Activated CD4-positive, CD25-positive, alpha-beta regulatory T cell treated with anti-CD3 and anti-CD28 coated beads, Interleukin-2, amount 50 U/mL, for 24 hours (primary cell): ENCODE data around the gene ADIPOR2.

Source experiments
- ATAC-seq, 2 donors: fragments of 150-1000 bp; cut with Tn5 transposase; one replicate each; pipeline ENCODE4 v1.10.0; 2021; ENCODE audit warnings: mild to moderate bottlenecking in 1 of 2, moderate library complexity in 1 of 2

Gene ADIPOR2, protein sequence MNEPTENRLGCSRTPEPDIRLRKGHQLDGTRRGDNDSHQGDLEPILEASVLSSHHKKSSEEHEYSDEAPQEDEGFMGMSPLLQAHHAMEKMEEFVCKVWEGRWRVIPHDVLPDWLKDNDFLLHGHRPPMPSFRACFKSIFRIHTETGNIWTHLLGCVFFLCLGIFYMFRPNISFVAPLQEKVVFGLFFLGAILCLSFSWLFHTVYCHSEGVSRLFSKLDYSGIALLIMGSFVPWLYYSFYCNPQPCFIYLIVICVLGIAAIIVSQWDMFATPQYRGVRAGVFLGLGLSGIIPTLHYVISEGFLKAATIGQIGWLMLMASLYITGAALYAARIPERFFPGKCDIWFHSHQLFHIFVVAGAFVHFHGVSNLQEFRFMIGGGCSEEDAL

DNA sequence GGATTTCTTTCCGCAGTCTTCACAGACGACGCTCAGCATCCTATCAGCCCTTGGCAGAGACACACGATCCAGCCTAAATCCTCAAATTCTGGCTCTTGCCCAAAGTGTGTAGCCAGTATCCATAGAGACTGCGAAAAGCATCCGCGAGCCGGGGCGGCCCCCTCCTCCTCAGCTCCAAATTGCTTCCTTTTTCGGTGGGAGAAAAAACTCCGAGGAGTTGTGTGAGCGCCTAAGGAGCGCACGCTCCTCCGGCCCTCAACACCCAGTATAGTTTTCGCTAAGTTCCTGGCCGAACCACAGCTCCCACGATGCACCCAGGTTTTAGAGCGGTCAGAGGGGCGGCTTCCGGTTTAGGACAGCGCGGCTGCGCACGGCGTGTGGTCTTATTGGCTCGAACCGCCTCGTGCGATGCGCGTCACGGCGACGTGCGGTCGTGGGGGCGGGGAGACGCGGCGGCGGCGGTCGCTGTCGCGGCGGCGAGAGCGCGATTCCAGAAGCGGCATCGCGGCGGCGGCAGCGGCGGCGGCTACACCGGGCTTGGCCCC, at the start of gene ADIPOR2:
Gene ADIPOR2 (plus strand): TSS at position 493 of the 545 bp plus-strand sequence. CDS start 63,274 bp downstream, outside the sequence.
- peak; percentile 99 to 100 for ATAC-seq

DNA sequence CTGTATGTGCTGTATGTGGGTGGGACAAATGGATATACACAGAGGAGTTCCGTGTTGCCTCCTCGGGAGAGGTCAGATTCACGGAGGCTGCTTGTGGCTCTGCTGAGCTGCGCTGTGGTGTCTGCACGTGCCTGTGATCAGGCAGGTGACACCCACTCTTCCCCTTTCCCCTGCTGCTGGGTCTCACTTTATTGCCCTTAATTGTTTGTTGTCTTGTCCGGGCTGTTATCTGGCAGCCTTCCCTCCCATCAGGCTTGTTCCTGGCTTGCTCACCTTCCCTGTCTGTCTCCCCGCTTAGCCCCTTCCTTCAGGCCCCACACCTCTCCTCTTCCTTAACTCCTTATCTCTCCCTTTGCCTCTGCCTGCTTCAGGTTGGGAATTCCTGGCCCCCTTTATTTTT, 48.4 kb upstream of the ADIPOR2 start:
- ATAC-seq: no peak

DNA sequence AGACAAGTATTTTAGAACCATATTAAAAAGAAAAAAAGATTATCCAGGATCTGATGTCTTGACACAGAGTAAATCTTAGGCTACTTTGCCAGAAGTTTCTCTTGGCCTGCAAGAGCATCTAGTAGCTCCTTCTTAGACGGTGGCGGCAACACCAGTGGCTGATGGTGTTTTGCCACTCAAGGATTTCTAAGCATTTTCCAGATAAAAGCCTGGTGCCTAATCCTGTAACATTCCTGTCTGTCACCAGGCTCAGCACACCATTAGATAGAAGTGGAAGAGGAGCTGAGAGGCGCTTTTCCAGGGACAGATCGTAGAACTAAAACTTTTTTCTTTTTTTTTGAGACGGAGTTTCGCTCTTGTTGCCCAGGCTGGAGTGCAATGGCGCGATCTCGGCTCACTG, 47.8 kb upstream of the ADIPOR2 start:
- ATAC-seq: no peak

DNA sequence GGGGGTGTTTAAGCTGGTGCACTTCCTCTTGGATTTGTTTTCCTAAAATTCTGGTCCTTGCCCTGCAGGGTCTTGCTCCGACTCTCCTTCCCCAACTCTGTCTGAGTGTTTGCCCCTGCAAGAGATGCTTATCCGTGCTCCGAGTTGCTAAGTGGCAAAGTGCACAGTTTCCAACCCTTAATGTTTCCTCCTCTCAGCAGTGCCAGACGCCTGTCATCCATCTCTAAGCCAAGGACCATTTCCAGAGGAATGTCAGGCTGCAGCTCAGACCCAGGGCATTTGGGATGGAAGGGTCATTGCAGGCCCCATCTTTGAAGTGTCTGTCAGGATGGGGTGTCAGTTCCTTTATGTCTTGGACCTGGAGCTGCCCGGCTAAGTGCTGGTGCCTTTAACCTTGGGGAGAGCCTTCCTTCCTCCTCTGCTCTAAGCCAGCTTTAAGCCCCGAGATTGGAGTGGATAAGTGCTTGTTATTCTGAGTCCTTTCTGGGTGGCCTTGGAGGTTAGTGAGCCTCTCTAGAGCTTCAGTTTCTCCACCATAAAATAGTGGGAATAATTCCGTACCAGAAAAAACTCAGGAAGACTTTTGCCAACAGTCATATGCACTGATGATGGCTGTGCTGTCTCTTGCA, 46.9 kb upstream of the ADIPOR2 start:
- no peak for ATAC-seq

DNA sequence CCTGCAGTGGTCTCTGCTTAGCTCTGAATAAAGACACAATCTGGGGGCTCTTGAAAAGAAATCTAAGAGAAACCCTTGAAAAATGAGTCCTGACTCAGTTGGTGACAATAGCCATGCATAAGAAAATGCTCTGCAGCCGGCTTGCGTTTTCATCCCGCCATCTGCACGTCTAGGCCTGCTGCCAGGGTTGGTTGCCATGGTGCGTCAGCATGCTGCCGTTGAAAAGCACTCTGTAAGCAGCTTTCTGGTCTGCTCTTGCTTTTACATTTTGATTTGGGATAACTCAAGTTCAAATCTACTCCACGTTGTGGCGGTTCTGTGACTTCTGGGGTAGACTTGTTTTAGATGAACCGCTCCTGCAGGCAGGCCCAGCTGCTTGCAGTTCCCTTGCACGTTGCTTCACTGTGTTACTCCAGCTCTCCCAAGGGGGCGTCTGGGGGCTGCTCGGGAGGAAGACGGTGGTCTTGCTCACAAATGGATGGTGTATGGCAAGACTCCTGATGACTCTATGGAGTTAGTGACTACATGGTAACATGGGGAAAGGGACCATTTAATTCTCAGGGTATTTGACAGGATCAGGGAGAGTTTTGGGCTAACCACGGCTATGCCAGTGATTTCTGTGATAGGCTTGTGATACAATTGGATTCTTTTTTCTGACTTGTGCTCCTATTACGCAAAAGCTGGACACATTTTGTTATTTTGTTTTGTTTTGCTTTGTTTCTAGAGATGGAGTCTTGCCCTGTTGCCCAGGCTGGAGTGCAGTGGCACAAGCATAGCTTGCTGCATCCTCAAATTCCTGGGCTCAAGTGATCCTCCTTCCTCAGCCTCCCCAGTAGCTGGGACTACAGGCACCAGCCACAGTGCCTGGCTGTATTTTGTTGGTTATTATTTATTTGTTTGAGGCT, 46.1 kb upstream of the ADIPOR2 start:
- no peak for ATAC-seq

DNA sequence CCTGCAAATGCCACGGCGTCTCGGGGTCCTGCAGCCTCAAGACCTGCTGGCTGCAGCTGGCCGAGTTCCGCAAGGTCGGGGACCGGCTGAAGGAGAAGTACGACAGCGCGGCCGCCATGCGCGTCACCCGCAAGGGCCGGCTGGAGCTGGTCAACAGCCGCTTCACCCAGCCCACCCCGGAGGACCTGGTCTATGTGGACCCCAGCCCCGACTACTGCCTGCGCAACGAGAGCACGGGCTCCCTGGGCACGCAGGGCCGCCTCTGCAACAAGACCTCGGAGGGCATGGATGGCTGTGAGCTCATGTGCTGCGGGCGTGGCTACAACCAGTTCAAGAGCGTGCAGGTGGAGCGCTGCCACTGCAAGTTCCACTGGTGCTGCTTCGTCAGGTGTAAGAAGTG, 45.1 kb upstream of the ADIPOR2 start:
- ATAC-seq: no peak

DNA sequence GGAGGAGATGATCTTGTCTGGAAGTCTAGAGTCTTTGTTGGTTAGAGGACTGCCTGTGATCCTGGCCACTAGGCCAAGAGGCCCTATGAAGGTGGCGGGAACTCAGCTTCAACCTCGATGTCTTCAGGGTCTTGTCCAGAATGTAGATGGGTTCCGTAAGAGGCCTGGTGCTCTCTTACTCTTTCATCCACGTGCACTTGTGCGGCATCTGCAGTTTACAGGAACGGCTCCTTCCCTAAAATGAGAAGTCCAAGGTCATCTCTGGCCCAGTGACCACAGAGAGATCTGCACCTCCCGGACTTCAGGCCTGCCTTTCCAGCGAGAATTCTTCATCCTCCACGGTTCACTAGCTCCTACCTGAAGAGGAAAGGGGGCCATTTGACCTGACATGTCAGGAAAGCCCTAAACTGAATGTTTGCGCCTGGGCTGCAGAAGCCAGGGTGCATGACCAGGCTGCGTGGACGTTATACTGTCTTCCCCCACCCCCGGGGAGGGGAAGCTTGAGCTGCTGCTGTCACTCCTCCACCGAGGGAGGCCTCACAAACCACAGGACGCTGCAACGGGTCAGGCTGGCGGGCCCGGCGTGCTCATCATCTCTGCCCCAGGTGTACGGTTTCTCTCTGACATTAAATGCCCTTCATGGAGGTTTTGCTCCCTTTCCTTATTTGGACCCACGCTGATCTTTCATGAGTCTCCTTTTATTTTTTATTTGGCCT, 44.1 kb upstream of the ADIPOR2 start:
- no peak for ATAC-seq

DNA sequence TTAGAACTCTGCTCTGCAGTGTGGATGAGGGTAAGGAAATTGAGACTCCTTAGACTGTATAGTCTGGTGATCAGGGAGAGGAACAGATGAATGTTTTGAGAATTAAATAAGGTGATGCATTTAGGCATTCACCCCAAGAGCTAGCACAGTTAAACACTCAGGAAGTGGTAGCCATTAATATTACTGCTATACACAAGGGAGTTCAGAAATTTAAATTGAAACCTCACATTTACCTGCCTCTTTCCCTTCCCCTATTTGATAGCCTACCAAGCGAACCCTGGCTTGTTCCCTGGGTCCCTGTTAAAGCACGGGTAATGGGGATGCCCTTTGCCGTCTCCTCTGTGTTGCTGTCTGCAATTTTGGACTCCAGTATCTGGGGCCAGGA, 43.6 kb upstream of the ADIPOR2 start:
- ATAC-seq: no peak

DNA sequence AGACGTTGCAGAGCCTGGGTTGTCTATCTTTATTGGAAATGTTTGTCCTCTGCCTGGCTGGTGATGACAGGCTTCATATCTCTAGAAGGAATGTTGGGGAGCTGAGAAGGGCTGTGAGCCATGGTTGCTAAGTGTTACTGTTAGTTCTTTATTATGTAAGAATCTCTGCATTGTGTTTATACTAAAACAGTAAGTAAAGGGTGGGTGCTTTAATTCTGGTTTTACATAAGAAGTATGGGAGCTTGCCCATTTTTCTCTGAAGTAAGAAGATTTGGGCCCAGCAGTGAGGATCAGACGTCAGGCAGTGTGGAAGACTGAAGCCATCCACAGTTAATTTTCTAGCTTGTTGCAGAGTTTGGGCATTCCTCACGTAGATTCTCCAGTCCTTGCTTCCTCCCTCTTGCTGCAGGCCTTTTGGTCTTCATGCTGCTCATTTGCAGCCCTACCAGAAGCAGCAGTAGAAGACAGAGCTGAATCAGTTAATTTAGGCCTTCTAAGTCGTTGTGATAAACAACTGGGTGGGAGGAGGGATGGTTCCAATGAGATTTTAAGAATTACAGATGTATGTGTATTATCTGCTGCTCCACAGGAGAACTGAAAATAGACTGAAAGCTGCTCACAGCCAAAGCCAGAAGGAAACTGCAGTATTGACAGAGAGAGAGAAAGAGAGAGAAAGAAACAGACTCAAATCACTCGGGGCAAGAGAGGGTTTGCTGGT, 40.5 kb upstream of the ADIPOR2 start:
- no peak for ATAC-seq

DNA sequence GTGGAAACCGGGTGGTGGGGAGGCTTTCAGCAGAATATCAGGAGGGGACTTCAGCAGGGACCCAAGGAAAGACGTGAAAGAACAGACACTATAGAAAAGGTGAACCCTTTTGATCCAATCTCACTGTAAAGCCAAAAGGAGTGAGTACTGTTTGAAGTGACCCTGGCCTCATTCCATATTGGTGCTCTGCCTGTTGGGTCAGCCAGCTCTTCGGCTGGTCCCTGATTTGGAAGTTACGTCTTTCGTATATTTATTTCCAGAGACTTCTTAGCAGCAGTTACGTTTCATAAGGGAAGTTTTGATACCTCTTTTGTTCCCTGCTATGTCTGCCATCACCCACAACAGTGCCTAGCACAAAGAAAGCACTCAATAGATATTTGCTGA, 39.9 kb upstream of the ADIPOR2 start:
- ATAC-seq: no peak

DNA sequence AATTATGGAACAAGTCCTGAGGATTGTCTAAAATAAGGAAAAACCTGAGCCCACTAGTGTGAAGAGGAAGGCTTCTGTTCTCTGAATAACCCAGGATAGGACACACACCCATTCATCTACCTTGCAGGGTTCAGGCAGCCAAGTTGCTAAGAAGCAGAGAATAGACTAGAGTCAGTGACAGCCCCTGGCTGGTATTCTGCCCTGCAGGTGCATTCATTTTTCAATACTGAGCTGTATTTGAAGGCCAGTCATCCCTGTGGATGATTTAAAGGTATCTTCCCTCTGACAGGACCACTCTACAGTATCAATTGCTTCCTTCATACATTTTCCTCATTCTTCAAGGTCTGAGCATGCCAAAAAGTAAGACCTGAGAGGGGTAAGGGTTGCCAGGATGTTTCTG, 38.9 kb upstream of the ADIPOR2 start:
- no peak for ATAC-seq

DNA sequence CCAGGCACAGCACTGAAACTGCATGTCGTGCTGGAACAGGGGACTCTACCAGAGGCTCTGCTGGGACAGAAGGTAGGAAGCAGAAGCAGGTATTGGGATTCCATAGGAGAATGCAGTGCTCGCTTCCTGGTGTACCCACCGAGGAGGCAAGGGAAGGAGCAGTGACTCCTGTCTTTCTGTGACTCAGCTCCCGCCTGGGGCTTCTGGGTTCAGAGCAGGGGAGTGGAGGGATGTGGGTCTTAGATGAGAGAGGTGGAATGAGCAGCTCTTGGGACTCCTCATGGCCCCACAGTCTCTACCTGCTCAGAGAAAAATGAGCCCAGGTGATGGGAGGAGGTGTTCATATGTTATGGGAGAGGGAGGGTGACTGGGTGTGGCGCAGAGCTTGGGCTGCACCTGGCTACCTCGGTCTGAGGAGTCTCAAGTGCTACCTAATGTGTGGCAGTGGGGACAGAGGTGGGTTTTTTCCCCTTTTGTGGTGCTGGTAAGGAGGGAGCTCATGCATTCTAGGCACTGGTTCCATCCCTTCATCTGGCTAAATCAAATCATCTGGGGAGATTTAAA, 35.6 kb upstream of the ADIPOR2 start:
- ATAC-seq: no peak

DNA sequence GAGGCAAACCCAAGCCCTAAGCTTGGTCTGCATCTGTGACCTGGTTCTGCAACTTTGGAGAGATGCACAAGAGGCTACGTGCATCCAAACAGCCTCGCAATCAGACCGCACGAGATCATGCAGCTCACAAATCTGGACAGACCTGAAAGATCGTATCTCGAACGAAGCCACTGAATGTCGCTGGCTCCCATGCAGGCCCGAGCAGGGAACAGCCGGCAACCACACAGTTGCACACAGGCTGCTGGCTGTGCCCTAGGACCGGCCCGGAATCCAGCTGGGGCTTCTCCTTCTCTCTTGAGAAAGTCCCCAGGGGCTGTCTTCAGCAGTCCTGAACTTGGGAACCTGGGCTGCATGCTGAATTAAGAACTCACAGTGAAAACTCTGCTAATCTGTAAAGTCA, 34.0 kb upstream of the ADIPOR2 start:
- no peak for ATAC-seq

DNA sequence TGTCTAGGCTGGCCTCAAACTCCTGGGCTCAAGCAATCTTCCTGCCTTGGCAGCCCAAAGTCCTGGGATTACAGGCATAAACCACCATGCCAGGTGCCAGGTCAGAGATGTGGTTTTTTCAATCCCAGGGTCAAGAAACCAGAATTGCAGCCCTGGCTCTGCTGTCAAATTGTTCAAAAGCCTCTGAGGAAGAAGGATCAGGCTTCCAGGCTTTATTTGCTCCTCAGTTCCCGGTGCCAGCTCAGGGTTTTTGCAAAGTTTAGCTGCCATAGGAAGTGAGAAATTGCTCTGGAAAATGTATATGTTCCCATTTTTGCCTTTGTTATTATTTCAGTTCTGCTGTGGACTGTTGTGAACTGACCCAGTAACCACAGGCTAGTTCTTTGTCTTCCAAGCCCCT, 33.2 kb upstream of the ADIPOR2 start:
- ATAC-seq: no peak

DNA sequence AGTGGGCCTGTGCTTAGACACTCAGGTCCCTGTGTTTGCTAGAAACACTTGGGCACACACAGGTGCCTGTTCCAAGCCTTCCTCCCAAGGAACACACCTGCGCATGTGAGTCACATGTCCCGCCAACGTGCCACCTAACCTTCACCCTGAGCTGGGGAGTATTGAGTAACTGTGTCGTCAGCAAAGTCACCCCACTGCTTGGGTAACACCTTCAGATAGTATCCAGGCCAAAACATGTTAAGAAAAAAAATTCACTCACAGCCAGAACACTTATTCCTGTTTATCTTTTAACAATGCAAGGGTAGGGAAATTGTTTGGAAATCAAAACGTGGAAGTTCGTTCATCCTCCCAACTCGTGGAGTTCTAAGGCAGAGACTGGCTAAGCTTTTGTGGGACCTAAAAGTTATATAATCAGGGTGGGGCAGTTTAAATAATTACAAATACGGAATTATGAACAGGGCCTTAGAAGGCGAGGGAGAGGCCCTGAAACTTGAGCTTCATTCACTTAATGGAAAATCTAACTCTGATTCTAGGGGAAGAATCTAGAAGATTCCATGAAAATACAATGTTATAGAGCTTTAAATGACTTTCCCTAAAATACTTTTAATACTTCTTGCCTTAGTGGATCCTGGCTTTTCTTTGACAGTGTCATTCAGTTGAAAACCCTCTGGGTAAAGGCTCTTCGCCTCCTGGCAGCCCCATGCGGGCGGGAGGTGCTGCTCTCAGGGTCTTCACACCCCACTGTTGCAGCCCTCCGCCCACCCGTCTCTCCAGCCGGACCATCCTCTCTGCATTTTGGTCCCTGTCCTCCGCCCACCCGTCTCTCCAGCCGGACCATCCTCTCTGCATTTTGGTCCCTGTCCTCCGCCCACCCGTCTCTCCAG, 30.3 kb upstream of the ADIPOR2 start:
- peak; percentile 35 to 60 for ATAC-seq

DNA sequence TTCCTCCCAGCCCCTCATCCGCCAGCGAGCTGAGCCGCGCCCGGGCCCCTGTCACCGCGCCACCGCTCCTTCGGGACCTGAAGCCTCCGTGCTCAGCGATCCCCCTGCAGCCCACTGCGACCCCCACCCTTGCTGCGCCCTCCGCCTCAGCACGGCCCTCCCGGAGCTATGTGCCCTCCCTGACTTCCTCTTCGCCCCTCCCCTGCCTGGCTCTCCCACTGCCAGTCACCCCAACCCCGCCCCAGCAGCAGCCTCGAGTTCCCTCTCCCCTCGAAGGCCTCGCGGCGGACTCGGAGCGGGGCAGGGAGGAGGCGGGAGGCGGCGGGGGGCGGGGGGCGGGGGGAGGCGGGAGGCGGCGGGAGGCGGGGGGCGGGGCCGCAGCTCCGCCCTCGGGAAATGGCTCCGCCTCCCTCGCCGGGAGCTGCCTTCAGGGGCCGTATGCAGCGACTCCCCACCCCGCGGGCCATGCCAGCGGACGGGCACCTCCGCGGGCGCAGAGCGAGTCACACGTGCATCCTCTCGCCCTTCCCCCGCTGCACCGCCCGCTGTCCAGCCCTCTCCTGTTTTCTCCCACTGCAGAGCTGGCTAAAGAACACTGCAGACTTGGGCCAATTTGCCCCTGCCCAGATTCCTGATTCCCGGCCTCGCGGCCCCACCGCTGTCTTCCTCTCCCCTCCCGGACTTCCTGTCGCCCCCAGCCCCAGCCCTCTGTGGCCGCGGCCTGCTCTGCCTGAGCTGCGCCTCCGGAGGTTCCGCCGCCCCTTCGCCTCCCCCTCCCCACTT, 29.1 kb upstream of the ADIPOR2 start:
- peak; percentile 84 to 85 for ATAC-seq

DNA sequence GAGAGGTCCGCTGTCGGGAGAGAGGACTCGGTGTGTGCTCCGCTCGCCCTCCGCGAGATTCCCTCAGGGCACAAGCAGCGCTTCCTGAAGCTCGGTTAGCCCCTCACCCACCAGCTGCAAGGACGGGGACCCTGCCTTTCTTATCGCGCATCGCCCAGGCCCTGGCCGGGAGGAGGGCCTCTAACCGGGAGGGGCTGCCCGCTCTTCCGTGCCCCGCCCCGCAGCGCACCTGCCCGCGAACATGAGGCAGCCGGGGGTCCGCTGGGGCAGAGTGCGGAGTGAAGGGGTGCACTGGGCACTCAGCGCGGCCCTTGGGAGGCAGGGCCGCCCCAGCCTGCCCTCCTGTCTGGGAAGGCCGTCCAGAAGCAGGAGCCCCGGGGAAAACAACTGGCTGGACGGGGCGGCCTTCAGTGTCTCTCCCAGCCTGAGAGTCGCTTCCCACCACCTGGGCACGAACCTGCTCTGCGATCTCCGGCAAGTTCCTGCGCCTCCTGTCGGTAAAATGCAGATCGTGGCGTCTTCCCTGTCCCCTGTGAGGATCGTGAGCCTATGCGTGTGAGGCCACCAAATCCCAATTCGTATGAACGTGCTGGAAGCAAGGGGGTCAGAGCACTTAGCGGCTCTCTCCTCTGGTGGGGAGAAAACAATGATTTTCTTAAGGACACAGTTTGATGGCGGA, 28.0 kb upstream of the ADIPOR2 start:
- ATAC-seq: no peak

DNA sequence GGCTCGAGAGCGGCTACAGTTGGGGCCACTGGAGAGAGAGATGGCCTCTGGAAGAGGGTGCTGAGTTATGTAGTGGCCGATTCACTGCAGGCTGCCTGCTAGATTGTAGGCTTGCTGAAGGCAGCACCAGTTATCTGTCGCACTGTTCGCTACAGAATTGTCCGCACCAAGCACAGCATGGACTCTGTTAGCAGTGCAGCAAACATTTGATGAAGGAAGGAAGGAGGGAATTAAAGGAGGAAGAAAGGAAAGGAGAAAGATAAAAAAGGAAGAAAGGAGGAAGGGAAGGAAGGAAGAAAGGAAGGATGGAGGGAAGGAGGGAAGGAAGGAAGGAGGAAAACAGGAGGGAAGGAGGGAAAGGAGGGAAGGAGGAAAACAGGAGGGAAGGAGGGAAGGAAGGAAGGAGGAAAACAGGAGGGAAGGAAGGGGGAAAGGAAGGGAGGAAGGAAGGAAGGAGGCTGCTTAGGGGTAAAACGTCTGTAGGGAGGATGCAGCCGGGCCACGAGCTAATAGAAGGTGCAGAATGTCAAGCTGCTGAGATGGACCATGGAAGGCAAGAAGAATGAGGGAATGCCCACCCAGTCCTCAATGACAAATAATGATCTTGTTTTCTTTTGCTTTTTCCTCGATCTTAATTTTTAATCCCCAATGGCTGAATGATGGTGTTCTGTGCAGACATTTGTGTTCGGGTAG, 27.3 kb upstream of the ADIPOR2 start:
- ATAC-seq: no peak
